Osteoblast (primary cell): Measurements from ENCODE around the gene CTBP2. TPM values are rescaled to one million over a fixed set of nuclear protein-coding genes. Genes with fewer than 3 reads are reported as not detected.

Source experiments
- DNase-seq: peaks from one replicate; pipeline ENCODE4 v3.0.0; 2011; ENCODE audit warnings: low spot score, mixed read lengths; ENCODE audit not compliant: insufficient read length; ENCODE audit errors: missing footprints
- H2AFZ ChIP-seq: 2 replicates; pipeline ENCODE4 v1.6.0; 2011; ENCODE audit warnings: mild to moderate bottlenecking, low read length
- H3K27ac ChIP-seq: 2 replicates; pipeline ENCODE4 v1.5.1; 2011; ENCODE audit warnings: mild to moderate bottlenecking, low read depth, low read length, moderate library complexity
- H3K27me3 ChIP-seq: 2 replicates; pipeline ENCODE4 v1.6.0; 2012; ENCODE audit warnings: mild to moderate bottlenecking, control low read depth, inconsistent platforms, low read length, moderate library complexity; ENCODE audit not compliant: insufficient read depth
- H3K36me3 ChIP-seq: 2 replicates; pipeline ENCODE4 v1.5.1; 2011; ENCODE audit warnings: mild to moderate bottlenecking, low read length, control low read depth, moderate library complexity; ENCODE audit not compliant: insufficient read depth
- H3K4me1 ChIP-seq: 2 replicates; pipeline ENCODE4 v1.5.1; 2011; ENCODE audit warnings: mild to moderate bottlenecking, low read length, control low read depth, moderate library complexity; ENCODE audit not compliant: insufficient read depth
- H3K4me2 ChIP-seq: 2 replicates; pipeline ENCODE4 v1.6.0; 2011; ENCODE audit warnings: mild to moderate bottlenecking, low read length; ENCODE audit not compliant: insufficient read depth
- H3K4me3 ChIP-seq: fragments of 200-600 bp; sonication (generic); 3 replicates; pipeline ENCODE4 v1.5.1; 2012; ENCODE audit warnings: mild to moderate bottlenecking, low read length, inconsistent platforms; ENCODE audit not compliant: insufficient read depth
- H3K79me2 ChIP-seq: 2 replicates; pipeline ENCODE4 v1.6.0; 2012; ENCODE audit warnings: mild to moderate bottlenecking, low read length, control low read depth, inconsistent platforms; ENCODE audit not compliant: insufficient read depth
- H3K9me3 ChIP-seq: 2 replicates; pipeline ENCODE4 v1.5.1; 2011; ENCODE audit warnings: low read depth, low read length, control low read depth
- H4K20me1 ChIP-seq: 2 replicates; pipeline ENCODE4 v1.6.0; 2012; ENCODE audit warnings: mild to moderate bottlenecking, low read length, control low read depth; ENCODE audit not compliant: insufficient read depth
- total RNA-seq: library from RNA; depleted of rRNA; stranded (reverse); fragments of >200 nt; gene quantifications from 2 replicates; pipeline ENCODE4 v1.2.3, GENCODE V29; 2012
- TF ChIP-seq, protein P1 (sequence below): IDR thresholded peaks from 2 replicates; pipeline ENCODE4 v1.5.1; 2011; ENCODE audit warnings: mild to moderate bottlenecking, low read depth, low read length, moderate library complexity; ENCODE audit errors: extremely low read depth

CTBP2 gene
- total RNA-seq, 1 donor = 65.9 TPM

DNA sequence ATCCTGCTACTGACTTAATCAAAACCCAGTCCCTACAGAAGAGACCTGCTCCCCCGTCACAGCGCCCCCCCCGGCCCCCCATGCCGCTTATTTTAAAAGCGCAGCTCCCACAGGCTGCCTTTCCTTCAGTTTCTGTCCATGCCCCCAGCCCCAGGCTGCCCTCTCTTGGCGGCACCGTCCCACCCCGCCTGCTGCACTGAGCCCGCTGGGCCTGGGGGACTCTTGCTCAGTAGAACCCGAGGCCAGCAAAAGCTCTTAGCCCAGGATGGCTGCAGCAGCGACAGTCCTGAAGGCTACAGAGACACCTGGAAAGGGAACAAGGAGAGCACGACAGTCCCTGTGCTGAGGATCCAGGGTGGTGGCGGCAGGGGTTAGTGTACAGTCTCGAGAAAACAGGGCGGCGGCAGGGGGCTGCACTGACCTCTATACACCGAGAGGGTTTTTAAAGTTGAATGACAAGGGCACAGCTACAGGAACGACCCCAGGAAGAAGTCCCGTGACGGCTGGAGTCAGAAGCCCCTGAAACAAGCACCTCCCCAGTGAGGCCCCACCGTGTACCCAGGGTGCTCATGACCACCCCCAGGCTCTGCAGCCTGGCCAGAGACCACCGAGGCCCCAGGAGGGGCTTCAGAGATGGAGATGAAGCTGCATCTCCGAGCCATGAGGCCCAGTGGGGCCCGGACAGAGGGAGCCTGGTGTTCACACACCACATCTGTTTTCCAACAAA lies 164.1 kb downstream of the CTBP2 start:
- Histone ChIP-seq H3K36me3 (peaks cover 69% of the 10 kb centered on the region), H3K27ac (no peak overlapping the region), H2AFZ (no peak overlapping the region), H4K20me1 (peaks cover 34% of the 10 kb centered on the region), H3K4me1 (peaks cover 22% of the 10 kb centered on the region), H3K9me3 (no peaks in the 10 kb centered on the region), H3K27me3 (no peaks in the 10 kb centered on the region), H3K4me3 (no peak overlapping the region), H3K4me2 (no peak overlapping the region), H3K79me2 (peaks cover 16% of the 10 kb centered on the region)
- peak; percentile 56 for DNase-seq
- TF ChIP-seq, protein P1, sequence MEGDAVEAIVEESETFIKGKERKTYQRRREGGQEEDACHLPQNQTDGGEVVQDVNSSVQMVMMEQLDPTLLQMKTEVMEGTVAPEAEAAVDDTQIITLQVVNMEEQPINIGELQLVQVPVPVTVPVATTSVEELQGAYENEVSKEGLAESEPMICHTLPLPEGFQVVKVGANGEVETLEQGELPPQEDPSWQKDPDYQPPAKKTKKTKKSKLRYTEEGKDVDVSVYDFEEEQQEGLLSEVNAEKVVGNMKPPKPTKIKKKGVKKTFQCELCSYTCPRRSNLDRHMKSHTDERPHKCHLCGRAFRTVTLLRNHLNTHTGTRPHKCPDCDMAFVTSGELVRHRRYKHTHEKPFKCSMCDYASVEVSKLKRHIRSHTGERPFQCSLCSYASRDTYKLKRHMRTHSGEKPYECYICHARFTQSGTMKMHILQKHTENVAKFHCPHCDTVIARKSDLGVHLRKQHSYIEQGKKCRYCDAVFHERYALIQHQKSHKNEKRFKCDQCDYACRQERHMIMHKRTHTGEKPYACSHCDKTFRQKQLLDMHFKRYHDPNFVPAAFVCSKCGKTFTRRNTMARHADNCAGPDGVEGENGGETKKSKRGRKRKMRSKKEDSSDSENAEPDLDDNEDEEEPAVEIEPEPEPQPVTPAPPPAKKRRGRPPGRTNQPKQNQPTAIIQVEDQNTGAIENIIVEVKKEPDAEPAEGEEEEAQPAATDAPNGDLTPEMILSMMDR = no peak

DNA sequence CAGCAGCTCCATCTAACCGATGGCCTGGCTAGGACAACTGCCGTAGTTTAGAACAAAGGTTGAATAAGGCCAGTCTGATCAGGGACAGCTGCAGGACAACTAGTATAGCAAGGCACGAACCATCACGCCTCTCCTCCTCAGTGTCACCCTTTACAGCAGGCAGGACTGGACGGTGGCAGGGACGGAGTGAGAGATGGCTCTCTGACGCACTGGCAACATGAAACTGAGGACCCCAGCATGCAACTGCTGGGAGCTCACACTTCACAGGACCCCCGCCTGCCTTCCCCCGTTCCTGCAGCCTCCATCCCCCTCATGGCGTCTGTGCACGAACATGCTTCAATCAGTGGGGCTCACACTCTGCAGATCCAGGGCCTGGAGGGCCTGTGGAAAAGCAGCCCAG lies 164.8 kb downstream of the CTBP2 start:
- Histone ChIP-seq H3K27ac (no peak overlapping the region), H3K4me1 (peaks cover 20% of the 10 kb centered on the region), H3K4me3 (no peak overlapping the region), H3K36me3 (peaks cover 73% of the 10 kb centered on the region), H3K4me2 (no peak overlapping the region), H2AFZ (no peak overlapping the region), H3K79me2 (peaks cover 16% of the 10 kb centered on the region), H4K20me1 (peaks cover 36% of the 10 kb centered on the region), H3K9me3 (no peaks in the 10 kb centered on the region), H3K27me3 (no peaks in the 10 kb centered on the region)
- TF ChIP-seq, protein P1 = no peak
- peak; percentile 80 for DNase-seq

DNA sequence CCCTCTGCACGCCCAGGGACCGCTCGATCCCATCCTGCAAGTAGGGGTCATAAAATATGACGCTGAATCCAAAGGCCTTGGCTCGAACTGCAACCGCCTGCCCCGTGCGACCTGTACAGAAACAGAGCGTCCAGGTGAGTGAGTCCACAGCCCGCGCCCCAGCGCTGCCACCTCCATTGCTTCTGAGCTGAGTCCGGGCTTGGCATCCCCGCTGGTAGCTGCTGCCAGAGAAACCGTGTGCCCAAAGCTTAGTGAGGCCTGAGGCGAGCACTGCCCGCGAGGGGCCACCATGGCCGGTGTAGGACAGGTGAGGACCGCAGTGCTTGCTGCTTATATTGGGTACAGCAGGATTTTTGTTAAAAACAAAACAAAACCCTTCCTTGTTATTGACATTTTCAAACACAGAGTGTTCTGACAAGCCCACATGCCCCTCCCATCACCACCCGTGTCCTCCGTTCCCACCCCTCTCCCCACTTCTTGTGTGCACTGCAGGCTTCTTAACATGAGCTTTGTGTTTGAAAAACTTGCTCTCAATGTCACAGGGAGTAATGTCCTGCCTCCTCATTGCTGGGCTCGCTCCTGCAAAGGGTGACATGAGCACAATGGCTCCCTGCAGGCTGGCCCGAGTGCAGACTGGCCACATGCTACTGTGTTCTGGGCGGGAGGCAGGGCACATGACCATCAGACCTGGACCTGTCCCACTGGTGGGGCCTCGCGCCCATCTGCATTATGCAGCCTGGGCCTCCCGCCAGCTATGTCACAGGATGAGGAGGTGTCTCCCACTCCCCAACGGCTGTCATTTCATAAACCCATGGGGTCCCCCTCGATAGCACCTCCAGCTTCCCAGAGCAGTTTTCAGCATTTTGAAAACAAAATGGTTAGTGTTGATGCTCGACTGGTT lies 165.5 kb downstream of the CTBP2 start:
- Histone ChIP-seq H3K27me3 (no peaks in the 10 kb centered on the region), H3K4me3 (no peak overlapping the region), H3K4me2 (no peak overlapping the region), H4K20me1 (peaks cover 29% of the 10 kb centered on the region), H3K9me3 (no peaks in the 10 kb centered on the region), H3K4me1 (peaks cover 14% of the 10 kb centered on the region), H3K27ac (no peak overlapping the region), H2AFZ (no peak overlapping the region), H3K79me2 (peaks cover 13% of the 10 kb centered on the region), H3K36me3 (peaks cover 72% of the 10 kb centered on the region)
- TF ChIP-seq, protein P1 = no peak
- DNase-seq = peak; percentile 38
